HG03469 (cell line): ENCODE results near the gene CNMD.
A peak's percentile ranks its signal among the peaks of the same experiment; 100 is the strongest.
"Not testable (repeated sequence)": the region's sequence is repeated elsewhere in the genome, so short reads cannot be mapped to it uniquely, and the experiment has no call there.

Experiments used
- ATAC-seq: cut with Tn5 transposase; IDR thresholded peaks from one replicate; pipeline ENCODE4 v1.9.1; 2021; ENCODE audit warnings: mild to moderate bottlenecking, moderate library complexity, moderate number of reproducible peaks; ENCODE audit not compliant: unreplicated experiment

Gene CNMD

GRCh38 chr13:52696566-52696965, 43.1 kb downstream of the CNMD start:
- ATAC-seq = no peak

GRCh38 chr13:52695856-52696255, 43.8 kb downstream of the CNMD start:
- peak; percentile 72 for ATAC-seq

DNA sequence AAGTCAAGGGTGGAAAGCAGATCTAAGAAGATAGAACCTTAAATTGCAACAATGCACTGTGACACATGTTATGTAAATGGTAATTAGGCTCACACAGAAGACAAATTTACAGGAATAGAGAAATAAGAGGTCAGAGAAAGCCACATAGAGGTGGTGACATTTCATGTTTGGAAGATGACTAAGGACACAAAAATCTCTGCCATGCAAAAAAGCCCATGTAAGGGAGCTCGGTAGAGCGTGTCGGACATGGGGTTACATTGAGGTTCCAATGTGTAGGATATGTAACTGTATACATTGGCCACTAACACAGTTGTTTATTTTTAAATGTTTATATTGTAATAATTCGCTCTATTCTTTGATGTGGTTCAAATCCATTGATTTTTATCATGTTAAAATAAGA, 53.2 kb downstream of the CNMD start:
- no peak for ATAC-seq

GRCh38 chr13:52685806-52686205, 53.8 kb downstream of the CNMD start:
- not testable (repeated sequence) for ATAC-seq

DNA sequence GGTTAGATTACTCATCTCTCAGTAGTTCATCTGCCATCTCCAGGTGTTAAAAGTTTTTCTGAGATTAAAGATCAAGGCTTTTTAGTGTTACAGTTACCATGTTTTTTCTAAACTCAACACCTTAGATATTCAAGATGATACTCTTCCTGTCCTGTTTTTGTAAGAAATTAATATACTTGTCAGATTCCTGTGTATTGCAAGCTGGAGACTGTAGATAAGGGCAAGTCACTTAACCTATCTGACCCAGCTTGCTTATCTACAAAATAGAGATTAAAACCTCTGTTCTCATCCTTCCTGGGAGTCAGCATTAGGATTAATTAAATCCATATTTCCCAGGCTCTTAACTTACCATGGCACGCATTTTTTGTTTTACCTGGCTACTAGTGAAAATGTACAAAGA, 61.8 kb downstream of the CNMD start:
- ATAC-seq = no peak

GRCh38 chr13:52673465-52673864, 66.2 kb downstream of the CNMD start:
- no peak for ATAC-seq

GRCh38 chr13:52670726-52671125, 68.9 kb downstream of the CNMD start:
- ATAC-seq = no peak

- ATAC-seq = no peak
Observed at GRCh38 chr13:52669677-52670076, 69.9 kb downstream of the CNMD start.

DNA sequence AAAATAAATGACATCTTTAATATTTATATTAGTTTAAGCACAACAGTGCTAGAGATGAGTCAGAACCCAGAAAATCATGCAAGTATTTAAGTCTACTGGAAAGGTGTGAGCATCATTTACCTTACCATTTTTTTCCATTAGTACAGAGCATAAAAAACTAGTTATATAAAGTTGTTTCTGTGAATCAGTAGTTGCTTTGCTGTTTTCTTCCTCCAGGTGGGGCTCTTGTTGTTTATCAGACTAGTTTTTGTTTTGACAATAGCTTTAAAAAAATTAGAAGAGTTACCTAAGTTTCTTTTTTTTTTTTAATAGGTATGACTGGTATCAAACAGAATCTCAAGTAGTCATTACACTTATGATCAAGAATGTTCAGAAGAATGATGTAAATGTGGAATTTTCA, 74.3 kb downstream of the CNMD start:
- no peak for ATAC-seq

GRCh38 chr13:52664272-52664671, 75.3 kb downstream of the CNMD start:
- no peak for ATAC-seq

GRCh38 chr13:52659340-52659739, 80.3 kb downstream of the CNMD start:
- ATAC-seq = no peak
